Measurements from ENCODE around the gene PPP4R2.

- no peak for TF ChIP-seq CTCF (IDR thresholded peaks at IDR 0.05; ENCODE audit: insufficient read depth, low read length)
- TF ChIP-seq POLR2AphosphoS5 (IDR thresholded peaks at IDR 0.05; ENCODE audit: low read depth), result peak; percentile 21; the same call in 1 of the 2 replicates
These were observed 19.4 kb upstream of the PPP4R2 start for GRCh38 chr3:72977060-72977808.
